ENCODE measurements around the gene PRKACB. TPM values are rescaled to one million over a fixed set of nuclear protein-coding genes. Genes with fewer than 3 reads are reported as not detected.

PRKACB gene
- 23.7 TPM for polyA plus RNA-seq (2013, experiment 1 of 2; ENCODE audit: insufficient read length)
- polyA plus RNA-seq (2013, experiment 2 of 2; ENCODE audit: insufficient read length), result 27.7 TPM

- DNase-seq, result peak; percentile 35
Observed at GRCh38 chr1:84143796-84144565, at the start of gene PRKACB. PRKACB (plus strand) TSS chr1:84144271; CDS start chr1:84144362, 91 bp downstream.

- DNase-seq, result no peak
Observed at GRCh38 chr1:84095308-84095707, 48.8 kb upstream of the PRKACB start.

GRCh38 chr1:84096176-84096575 lies 47.9 kb upstream of the PRKACB start:
- peak; percentile 46 for DNase-seq

- DNase-seq, result no peak
Observed at GRCh38 chr1:84101204-84101603, 42.9 kb upstream of the PRKACB start.

- DNase-seq, result peak; percentile 84
Observed at GRCh38 chr1:84103197-84103992, 40.7 kb upstream of the PRKACB start.

GRCh38 chr1:84107538-84107937 lies 36.5 kb upstream of the PRKACB start:
- peak; percentile 85 for DNase-seq

GRCh38 chr1:84107955-84108354 lies 36.1 kb upstream of the PRKACB start:
- DNase-seq, result no peak

- no peak for DNase-seq
Observed at GRCh38 chr1:84108900-84109578, 35.0 kb upstream of the PRKACB start.

- no peak for DNase-seq
Observed at GRCh38 chr1:84110629-84111028, 33.4 kb upstream of the PRKACB start.

- DNase-seq, result no peak
Observed at GRCh38 chr1:84116558-84116957, 27.5 kb upstream of the PRKACB start.

- DNase-seq, result peak; percentile 69
Observed at GRCh38 chr1:84117868-84118267, 26.2 kb upstream of the PRKACB start.

- no peak for DNase-seq
Observed at GRCh38 chr1:84121360-84121759, 22.7 kb upstream of the PRKACB start.

- DNase-seq, result peak; percentile 65
Observed at GRCh38 chr1:84122780-84123382, 21.2 kb upstream of the PRKACB start.

- DNase-seq, result no peak
Observed at GRCh38 chr1:84133479-84133878, 10.6 kb upstream of the PRKACB start.

- no peak for DNase-seq
Observed at GRCh38 chr1:84135341-84135740, 8.7 kb upstream of the PRKACB start.

GRCh38 chr1:84141182-84142003 lies 2.7 kb upstream of the PRKACB start:
- DNase-seq, result peak; percentile 14

- no peak for DNase-seq
Observed at GRCh38 chr1:84145068-84145467, 997 bp downstream of the PRKACB start.

- DNase-seq, result peak; percentile 48
Observed at GRCh38 chr1:84146411-84147032, 2.5 kb downstream of the PRKACB start.

GRCh38 chr1:84148758-84149157 lies 4.7 kb downstream of the PRKACB start:
- DNase-seq, result no peak

- DNase-seq, result no peak
Observed at GRCh38 chr1:84152649-84153056, 8.6 kb downstream of the PRKACB start.

- DNase-seq, result no peak
Observed at GRCh38 chr1:84155517-84155916, 11.4 kb downstream of the PRKACB start.

All from fibroblast of skin of scalp (primary cell).